Mesenchymal stem cell (in vitro differentiated cells and primary cell): Measurements from ENCODE around the gene SNX20.

Experiments
- DNase-seq: peaks from one replicate; pipeline ENCODE4 v3.0.0-alpha.2; 2013
- H2AFZ ChIP-seq: one replicate; pipeline ENCODE4 v1.6.1; 2013; ENCODE audit warnings: low read depth, mild to moderate bottlenecking, control low read depth, inconsistent platforms, low read length, moderate library complexity
- H2AK5ac ChIP-seq: 2 replicates; pipeline ENCODE4 v1.6.1; 2013; ENCODE audit warnings: low read length, moderate library complexity, mild to moderate bottlenecking, inconsistent platforms; ENCODE audit not compliant: severe bottlenecking
- H2BK120ac ChIP-seq: one replicate; pipeline ENCODE4 v1.6.1; 2013; ENCODE audit warnings: low read depth, mild to moderate bottlenecking, inconsistent platforms, low read length, moderate library complexity
- H2BK12ac ChIP-seq, 2 experiments: one replicate each; pipeline ENCODE4 v1.6.1; 2013; ENCODE audit warnings: inconsistent platforms in 2 of 2, low read length in 2 of 2, mild to moderate bottlenecking in 2 of 2, moderate library complexity in 2 of 2, control low read depth in 1 of 2
- H2BK15ac ChIP-seq: one replicate; pipeline ENCODE4 v1.6.1; 2013; ENCODE audit warnings: mild to moderate bottlenecking, low read depth, inconsistent platforms; ENCODE audit not compliant: poor library complexity, severe bottlenecking
- H2BK5ac ChIP-seq: 2 replicates; pipeline ENCODE4 v1.6.1; 2013; ENCODE audit warnings: low read depth, mild to moderate bottlenecking, low read length, control low read depth, inconsistent platforms; ENCODE audit not compliant: poor library complexity, severe bottlenecking
- H3K14ac ChIP-seq, 2 experiments: one replicate each; pipeline ENCODE4 v1.6.1; 2013; ENCODE audit warnings: inconsistent platforms in 2 of 2, low read length in 2 of 2, control low read depth in 1 of 2, mild to moderate bottlenecking in 1 of 2, moderate library complexity in 1 of 2
- H3K18ac ChIP-seq, 2 experiments: one replicate each; pipeline ENCODE4 v1.6.1; 2013; ENCODE audit warnings: inconsistent platforms in 2 of 2, low read length in 2 of 2, control low read depth in 1 of 2, low read depth in 1 of 2, mild to moderate bottlenecking in 1 of 2
- H3K23ac ChIP-seq, 2 experiments: one replicate each; pipeline ENCODE4 v1.6.1; 2013; ENCODE audit warnings: inconsistent platforms in 2 of 2, low read length in 2 of 2, mild to moderate bottlenecking in 2 of 2, moderate library complexity in 2 of 2, control low read depth in 1 of 2
- H3K27ac ChIP-seq: 2 replicates; pipeline ENCODE4 v1.5.1; 2013; ENCODE audit warnings: mild to moderate bottlenecking, moderate library complexity, low read length, control low read depth, inconsistent platforms; ENCODE audit not compliant: poor library complexity, severe bottlenecking
- H3K27me3 ChIP-seq, 2 experiments: 2 replicates each; pipeline versions ENCODE4 v1.6.1 to v1.7.0; 2013; ENCODE audit warnings: low read length in 2 of 2, mild to moderate bottlenecking in 2 of 2, moderate library complexity in 2 of 2, control low read depth in 1 of 2, inconsistent platforms in 1 of 2; ENCODE audit not compliant: control insufficient read depth in 1 of 2, insufficient read depth in 1 of 2
- H3K36me3 ChIP-seq, 2 experiments: 2 replicates each; pipeline versions ENCODE4 v1.6.1 to v1.7.0; 2013; ENCODE audit warnings: low read length in 2 of 2, control low read depth in 1 of 2, inconsistent platforms in 1 of 2, low read depth in 1 of 2, mild to moderate bottlenecking in 1 of 2; ENCODE audit not compliant: insufficient read depth in 2 of 2, control insufficient read depth in 1 of 2
- H3K4ac ChIP-seq, 2 experiments: one replicate each; pipeline ENCODE4 v1.6.1; 2013; ENCODE audit warnings: inconsistent platforms in 2 of 2, low read length in 2 of 2, mild to moderate bottlenecking in 2 of 2, moderate library complexity in 2 of 2, control low read depth in 1 of 2, low read depth in 1 of 2
- H3K4me1 ChIP-seq: 2 replicates; pipeline ENCODE4 v1.6.1; 2013; ENCODE audit warnings: low read depth, low read length, control low read depth; ENCODE audit not compliant: control insufficient read depth, insufficient read depth
- H3K4me2 ChIP-seq: 2 replicates; pipeline ENCODE4 v1.6.1; 2013; ENCODE audit warnings: low read length, mild to moderate bottlenecking, inconsistent platforms; ENCODE audit not compliant: poor library complexity, severe bottlenecking
- H3K4me3 ChIP-seq, 2 experiments: 2 replicates each; pipeline versions ENCODE4 v1.5.1 to v1.7.0; 2013; ENCODE audit warnings: low read length in 2 of 2, mild to moderate bottlenecking in 2 of 2, control low read depth in 1 of 2, low read depth in 1 of 2; ENCODE audit not compliant: insufficient read depth in 1 of 2
- H3K79me1 ChIP-seq: replicated peaks from 2 replicates; pipeline ENCODE4 v1.6.1; 2013; ENCODE audit warnings: mild to moderate bottlenecking, control low read depth, low read length, inconsistent platforms; ENCODE audit not compliant: poor library complexity, severe bottlenecking
- H3K9ac ChIP-seq: 2 replicates; pipeline ENCODE4 v1.7.0; 2013; ENCODE audit warnings: mild to moderate bottlenecking, low read length, moderate library complexity
- H3K9me3 ChIP-seq: 2 replicates; pipeline ENCODE4 v1.7.0; 2013; ENCODE audit warnings: mild to moderate bottlenecking, low read length; ENCODE audit not compliant: control insufficient read depth
- H4K8ac ChIP-seq: one replicate; pipeline ENCODE4 v1.6.1; 2013; ENCODE audit warnings: inconsistent platforms, mild to moderate bottlenecking, low read length, moderate library complexity
- H4K91ac ChIP-seq: one replicate; pipeline ENCODE4 v1.6.1; 2013; ENCODE audit warnings: mild to moderate bottlenecking, low read length, inconsistent platforms
- WGBS: methylation state at CpG from one replicate; pipeline ENCODE4 v1.1.7; 2013; ENCODE audit warnings: mixed read lengths; 5-methylcytosine and 5-hydroxymethylcytosine counted together

Gene SNX20

GRCh38 chr16:50657241-50657640, 23.9 kb downstream of the SNX20 start:
- Histone ChIP-seq H2BK120ac (no peak overlapping the region), H3K4me1 (no peaks in the 10 kb centered on the region), H2BK12ac (no peak overlapping the region), H2AFZ (no peak overlapping the region), H3K9ac (no peak overlapping the region), H3K36me3 (no peaks in the 10 kb centered on the region), H3K23ac (no peak overlapping the region), H2BK5ac (no peak overlapping the region), H3K4ac (no peak overlapping the region), H3K27me3 (peaks cover 3 to 4% of the 10 kb centered on the region in 2 experiments), H3K4me2 (no peak overlapping the region), H3K4me3 (no peak overlapping the region), H3K18ac (no peak overlapping the region), H3K14ac (no peak overlapping the region), H2BK15ac (no peak overlapping the region), H3K79me1 (no peaks in the 10 kb centered on the region), H3K9me3 (no peaks in the 10 kb centered on the region), H4K91ac (no peak overlapping the region), H4K8ac (no peak overlapping the region), H3K27ac (no peak overlapping the region), H2AK5ac (no peak overlapping the region)
- no peak for DNase-seq
- 65% methylated on average over 5 of the region's 5 CpGs for WGBS

GRCh38 chr16:50655558-50656055, 25.5 kb downstream of the SNX20 start:
- H4K91ac ChIP-seq = no peak overlapping the region
- no peaks in the 10 kb centered on the region for H3K79me1 ChIP-seq
- no peak overlapping the region for H2BK12ac ChIP-seq
- no peak overlapping the region for H3K27ac ChIP-seq
- no peaks in the 10 kb centered on the region for H3K9me3 ChIP-seq
- no peak overlapping the region for H4K8ac ChIP-seq
- no peaks in the 10 kb centered on the region for H3K4me1 ChIP-seq
- whole genome bisulfite sequencing = 66% methylated on average over 3 of the region's 3 CpGs
- H2BK5ac ChIP-seq = no peak overlapping the region
- no peaks in the 10 kb centered on the region for H3K36me3 ChIP-seq
- H3K23ac ChIP-seq = no peak overlapping the region
- DNase-seq = no peak
- H3K18ac ChIP-seq = no peak overlapping the region
- H3K4ac ChIP-seq = no peak overlapping the region
- H2AFZ ChIP-seq = no peak overlapping the region
- no peak overlapping the region for H2BK15ac ChIP-seq
- no peak overlapping the region for H3K4me2 ChIP-seq
- no peak overlapping the region for H2BK120ac ChIP-seq
- H3K4me3 ChIP-seq = no peak overlapping the region
- H3K9ac ChIP-seq = no peak overlapping the region
- no peak overlapping the region for H3K14ac ChIP-seq
- H3K27me3 ChIP-seq = peaks cover 3 to 4% of the 10 kb centered on the region in 2 experiments
- H2AK5ac ChIP-seq = no peak overlapping the region

- Histone ChIP-seq H3K36me3 (no peaks in the 10 kb centered on the region), H3K18ac (no peak overlapping the region), H2BK120ac (no peak overlapping the region), H4K91ac (no peak overlapping the region), H3K27ac (no peak overlapping the region), H3K4me2 (no peak overlapping the region), H4K8ac (no peak overlapping the region), H3K4me1 (no peaks in the 10 kb centered on the region), H3K4ac (no peak overlapping the region), H3K9me3 (peaks cover under 1% of the 10 kb centered on the region), H3K9ac (no peak overlapping the region), H3K4me3 (no peak overlapping the region), H3K27me3 (peaks cover 3 to 4% of the 10 kb centered on the region in 2 experiments), H2AFZ (no peak overlapping the region), H3K23ac (no peak overlapping the region), H2BK15ac (no peak overlapping the region), H2BK5ac (no peak overlapping the region), H3K79me1 (no peaks in the 10 kb centered on the region), H2BK12ac (no peak overlapping the region), H2AK5ac (no peak overlapping the region), H3K14ac (no peak overlapping the region)
- DNase-seq = no peak
- WGBS = 85% methylated on average over 11 of the region's 11 CpGs
Measured at GRCh38 chr16:50653633-50654519, 27.2 kb downstream of the SNX20 start.

- no peak overlapping the region for H2BK15ac ChIP-seq
- no peaks in the 10 kb centered on the region for H3K36me3 ChIP-seq
- no peak overlapping the region for H3K23ac ChIP-seq
- no peak overlapping the region for H3K9ac ChIP-seq
- no peak overlapping the region for H3K14ac ChIP-seq
- no peak overlapping the region for H3K4me3 ChIP-seq
- H2BK120ac ChIP-seq = no peak overlapping the region
- H3K9me3 ChIP-seq = peaks cover 4% of the 10 kb centered on the region
- no peak overlapping the region for H3K4ac ChIP-seq
- H3K18ac ChIP-seq = no peak overlapping the region
- H4K8ac ChIP-seq = no peak overlapping the region
- no peak overlapping the region for H2AFZ ChIP-seq
- no peak overlapping the region for H3K4me2 ChIP-seq
- H3K27ac ChIP-seq = no peak overlapping the region
- H3K79me1 ChIP-seq = no peaks in the 10 kb centered on the region
- H4K91ac ChIP-seq = no peak overlapping the region
- H3K4me1 ChIP-seq = no peaks in the 10 kb centered on the region
- peaks cover 6 to 8% of the 10 kb centered on the region in 2 experiments for H3K27me3 ChIP-seq
- no peak overlapping the region for H2BK5ac ChIP-seq
- no peak overlapping the region for H2BK12ac ChIP-seq
- 41% methylated on average over 13 of the region's 14 CpGs for WGBS
- H2AK5ac ChIP-seq = no peak overlapping the region
- no peak for DNase-seq
Measured at GRCh38 chr16:50652836-50653425, 28.2 kb downstream of the SNX20 start.
